ENCODE measurements around the gene PGS1.

PGS1 gene

DNA sequence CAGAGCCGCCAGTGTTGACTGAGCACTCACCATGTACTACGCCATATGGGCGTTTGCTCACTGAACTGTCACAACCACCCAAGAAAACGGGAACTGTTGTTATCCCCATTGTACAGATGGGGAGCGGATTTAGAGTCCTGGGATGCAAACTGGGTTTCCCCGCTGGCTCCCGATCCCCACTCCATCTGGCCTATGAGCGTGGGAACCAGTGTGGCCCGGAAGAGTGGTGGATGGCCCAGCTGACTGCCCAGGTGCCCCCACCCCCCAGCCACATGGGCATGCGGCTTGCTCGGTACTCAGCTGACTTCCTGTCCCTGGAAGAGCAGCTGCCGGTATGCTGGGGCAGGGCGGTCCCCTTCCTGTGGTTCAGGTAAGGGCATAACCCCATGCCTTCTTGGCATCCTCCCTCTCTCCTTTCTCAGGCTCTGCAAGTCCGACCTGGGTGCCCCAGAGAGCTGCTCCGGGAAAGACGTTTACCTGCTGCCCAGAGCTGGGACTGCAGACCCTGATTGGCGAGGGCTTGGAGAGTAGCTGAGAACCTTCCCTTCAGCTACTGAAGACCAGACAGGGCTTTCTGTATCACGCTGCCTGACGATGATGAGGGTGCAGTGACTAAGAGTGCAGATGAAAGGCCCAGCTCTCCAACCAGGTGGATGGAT lies 34.8 kb upstream of the PGS1 start:
- no peak overlapping the region for H3K4me3 ChIP-seq (ENCODE audit: low read depth, low read length)
- TF ChIP-seq, protein P1, sequence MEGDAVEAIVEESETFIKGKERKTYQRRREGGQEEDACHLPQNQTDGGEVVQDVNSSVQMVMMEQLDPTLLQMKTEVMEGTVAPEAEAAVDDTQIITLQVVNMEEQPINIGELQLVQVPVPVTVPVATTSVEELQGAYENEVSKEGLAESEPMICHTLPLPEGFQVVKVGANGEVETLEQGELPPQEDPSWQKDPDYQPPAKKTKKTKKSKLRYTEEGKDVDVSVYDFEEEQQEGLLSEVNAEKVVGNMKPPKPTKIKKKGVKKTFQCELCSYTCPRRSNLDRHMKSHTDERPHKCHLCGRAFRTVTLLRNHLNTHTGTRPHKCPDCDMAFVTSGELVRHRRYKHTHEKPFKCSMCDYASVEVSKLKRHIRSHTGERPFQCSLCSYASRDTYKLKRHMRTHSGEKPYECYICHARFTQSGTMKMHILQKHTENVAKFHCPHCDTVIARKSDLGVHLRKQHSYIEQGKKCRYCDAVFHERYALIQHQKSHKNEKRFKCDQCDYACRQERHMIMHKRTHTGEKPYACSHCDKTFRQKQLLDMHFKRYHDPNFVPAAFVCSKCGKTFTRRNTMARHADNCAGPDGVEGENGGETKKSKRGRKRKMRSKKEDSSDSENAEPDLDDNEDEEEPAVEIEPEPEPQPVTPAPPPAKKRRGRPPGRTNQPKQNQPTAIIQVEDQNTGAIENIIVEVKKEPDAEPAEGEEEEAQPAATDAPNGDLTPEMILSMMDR (IDR thresholded peaks at IDR 0.05; ENCODE audit: borderline replicate concordance, insufficient read depth, low read depth, low read length): no peak

DNA sequence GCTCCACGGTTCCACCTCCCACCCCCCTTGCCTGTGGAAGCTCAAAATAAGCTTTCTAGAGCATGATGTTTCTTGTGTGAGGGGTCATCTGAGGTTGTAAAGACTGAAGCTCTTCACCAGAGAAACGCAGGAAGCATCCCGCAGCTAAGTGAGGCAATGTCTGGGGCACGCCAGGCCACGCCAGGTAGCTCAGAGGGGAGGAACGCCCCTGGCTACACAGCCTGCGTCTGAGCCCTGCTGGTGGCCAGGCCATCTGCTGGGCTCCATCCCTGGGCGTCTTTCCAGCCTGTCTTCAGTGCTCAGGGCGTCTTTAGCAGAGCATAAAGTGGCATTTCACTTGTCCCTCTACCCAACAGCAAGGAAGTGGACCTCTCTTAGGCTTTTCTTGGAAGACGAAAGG lies 33.8 kb upstream of the PGS1 start:
- no peak overlapping the region for H3K4me3 ChIP-seq (ENCODE audit: low read depth, low read length)
- TF ChIP-seq, protein P1 (IDR thresholded peaks at IDR 0.05; ENCODE audit: borderline replicate concordance, insufficient read depth, low read depth, low read length): no peak

DNA sequence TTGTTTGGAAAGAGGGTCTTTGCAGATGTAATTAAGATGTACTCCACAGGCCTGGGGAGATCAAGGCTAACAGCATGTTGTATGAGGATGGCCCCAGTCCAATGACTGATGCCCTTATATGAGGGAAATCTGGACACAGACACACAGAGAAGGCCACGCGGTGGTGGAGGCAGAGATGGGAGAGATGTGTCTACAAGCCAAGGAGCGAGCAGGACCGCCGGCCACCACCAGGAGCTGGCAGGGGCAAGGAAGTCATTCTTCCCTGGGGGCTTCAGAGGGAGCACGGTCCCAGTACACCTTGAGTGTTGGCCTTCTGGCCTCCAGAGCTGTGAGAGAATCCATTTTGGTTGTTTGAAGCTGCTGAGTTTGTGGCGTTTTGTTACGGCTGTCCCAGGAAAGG lies 33.3 kb upstream of the PGS1 start:
- no peak overlapping the region for H3K4me3 ChIP-seq (ENCODE audit: low read depth, low read length)
- TF ChIP-seq, protein P1 (IDR thresholded peaks at IDR 0.05; ENCODE audit: borderline replicate concordance, insufficient read depth, low read depth, low read length): no peak

DNA sequence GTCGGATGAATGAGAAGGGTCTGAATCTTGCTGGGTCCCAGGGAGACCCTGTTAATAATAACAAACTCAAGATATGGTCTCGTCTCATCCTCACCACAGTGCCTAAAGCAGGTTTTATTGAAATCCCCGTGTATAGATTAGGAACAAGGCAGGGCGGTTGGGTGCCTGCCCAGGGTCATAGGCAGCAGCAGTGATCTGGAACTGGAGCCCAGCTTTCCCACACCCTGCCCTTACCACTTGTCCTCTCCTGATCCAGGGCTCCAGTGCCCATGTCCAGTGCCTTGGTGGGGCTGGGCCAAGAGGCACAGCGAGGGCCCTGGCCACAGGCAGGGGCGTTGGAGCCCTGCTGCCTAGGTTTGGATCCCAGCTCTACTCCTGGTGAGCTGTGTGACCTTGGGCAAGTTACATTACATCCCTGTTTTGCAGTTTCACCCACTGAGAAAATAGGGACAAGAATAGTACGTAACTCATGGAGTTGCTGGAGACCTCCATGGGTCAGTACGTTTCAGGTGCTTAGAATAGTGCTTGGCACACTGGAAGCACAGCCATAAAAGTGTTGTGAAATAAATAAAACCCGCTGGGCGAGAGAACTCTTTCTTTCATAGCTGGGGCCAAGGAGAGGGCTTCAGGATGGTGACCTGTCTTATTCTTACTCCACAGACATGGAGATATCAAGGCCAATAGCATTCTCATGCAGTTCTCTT lies 32.5 kb upstream of the PGS1 start:
- H3K4me3 ChIP-seq (ENCODE audit: low read depth, low read length): no peak overlapping the region
- TF ChIP-seq, protein P1 (IDR thresholded peaks at IDR 0.05; ENCODE audit: borderline replicate concordance, insufficient read depth, low read depth, low read length): no peak

DNA sequence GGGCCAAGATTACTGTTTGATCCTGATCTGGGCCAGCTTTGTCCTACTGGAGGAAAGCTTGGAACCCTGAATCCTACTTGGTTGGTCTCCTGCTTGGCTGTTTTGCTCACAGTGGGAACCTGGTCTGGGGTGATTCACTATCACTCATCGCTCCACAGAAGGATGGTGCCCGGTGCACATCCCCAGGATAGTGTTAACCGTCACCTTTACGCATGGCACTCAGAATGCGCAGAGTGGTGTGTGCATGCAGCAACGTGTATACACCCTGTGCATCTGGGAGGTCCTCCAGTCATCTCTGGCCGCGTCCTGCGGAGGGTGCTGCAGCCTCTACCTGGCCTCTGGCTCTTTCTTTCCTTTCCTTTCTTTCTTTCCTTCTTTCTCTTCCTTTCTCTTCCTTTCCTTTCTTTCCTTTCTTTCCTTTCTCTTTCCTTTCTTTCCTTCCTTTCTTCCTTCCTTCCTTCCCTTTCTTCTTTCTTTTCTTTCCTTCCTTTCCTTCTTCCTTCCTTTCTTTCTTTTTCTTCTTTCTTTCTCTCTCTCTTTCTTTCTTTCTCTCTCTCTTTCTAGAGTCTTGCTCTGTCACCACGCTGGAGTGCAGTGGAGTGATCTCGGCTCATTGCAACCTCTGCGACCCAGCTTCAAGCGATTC lies 31.7 kb upstream of the PGS1 start:
- no peak overlapping the region for H3K4me3 ChIP-seq (ENCODE audit: low read depth, low read length)
- TF ChIP-seq, protein P1 (IDR thresholded peaks at IDR 0.05; ENCODE audit: borderline replicate concordance, insufficient read depth, low read depth, low read length): no peak

DNA sequence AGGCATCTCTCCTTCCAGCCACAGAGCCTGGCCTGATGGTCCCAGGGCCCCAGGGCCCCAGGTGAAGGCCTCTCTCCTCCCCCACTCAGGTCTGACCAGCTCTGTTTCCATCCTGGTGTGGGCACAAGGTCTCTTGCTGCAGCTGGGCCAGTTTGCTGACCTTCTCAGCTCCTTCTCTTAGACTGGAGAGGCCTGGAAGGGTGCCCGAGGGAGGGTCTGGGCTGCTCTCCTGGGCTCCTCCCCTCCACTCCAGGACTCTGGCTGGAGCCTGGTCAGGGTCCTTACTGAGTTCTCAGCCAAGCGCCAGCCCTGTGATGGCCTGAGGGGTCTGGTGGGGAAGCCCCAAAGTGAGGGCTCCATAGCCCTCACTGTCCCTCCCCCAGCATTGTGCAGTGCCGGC lies 31.0 kb upstream of the PGS1 start:
- TF ChIP-seq, protein P1 (IDR thresholded peaks at IDR 0.05; ENCODE audit: borderline replicate concordance, insufficient read depth, low read depth, low read length): no peak

More for the DNA sequence above, 31.0 kb upstream of the PGS1 start:
- no peak overlapping the region for H3K4me3 ChIP-seq (ENCODE audit: low read depth, low read length)

All from GM12875 (cell line).